ENCODE results near the gene RNF123. TPM values are rescaled to one million over a fixed set of nuclear protein-coding genes. Genes with fewer than 3 reads are reported as not detected.
"Not testable (repeated sequence)": the region's sequence is repeated elsewhere in the genome, so short reads cannot be mapped to it uniquely, and the experiment has no call there.

The RNF123 gene
- total and polyA plus RNA-seq, 4 donors = 34.3 to 104 (median 40.2) TPM

GRCh38 chr3:49688338-49689045 is 865 bp upstream of the RNF123 start:
- H3K4me1 ChIP-seq (ENCODE audit: control insufficient read depth in 4 of 4, insufficient read depth in 4 of 4, low read length in 3 of 4) = peaks cover 8 to 33% (median 26%) of the 10 kb centered on the region in 4 donors
- TF ChIP-seq REST (IDR thresholded peaks at IDR 0.05) (peak; percentile 76), GABPA (IDR thresholded peaks at IDR 0.05 in 1 of 2, conservative IDR thresholded peaks at IDR 0.05 in 1 of 2) (peak in 1 of 2 donors; percentile 81), HNF4G (IDR thresholded peaks at IDR 0.05) (peak; percentile 61), TAF1 (conservative IDR thresholded peaks at IDR 0.05) (peak; percentile 62), YY1 (IDR thresholded peaks at IDR 0.05) (peak; percentile 46), SP1 (IDR thresholded peaks at IDR 0.05) (peak; percentile 82), JUND (IDR thresholded peaks at IDR 0.05) (peak in 1 of 2 donors; percentile 6), RXRA (IDR thresholded peaks at IDR 0.05) (peak; percentile 65 to 67), HNF4A (conservative IDR thresholded peaks at IDR 0.05) (peak; percentile 90 to 91)
- DNase-seq (ENCODE audit: low spot score) = peak; percentile 76
- peaks cover 6 to 10% (median 8%) of the 10 kb centered on the region in 4 donors for H3K36me3 ChIP-seq (ENCODE audit: control insufficient read depth in 4 of 4, insufficient read depth in 3 of 4, low read depth in 1 of 4, low read length in 3 of 4)
- peak overlapping the region; percentile 84 to 99 for H3K9ac ChIP-seq (ENCODE audit: low read depth in 1 of 2, low read length in 2 of 2)
- not testable (repeated sequence) for H3K9me3 ChIP-seq (ENCODE audit: control insufficient read depth in 4 of 4, low read length in 3 of 4); H3K27me3 ChIP-seq (ENCODE audit: control insufficient read depth in 4 of 4, insufficient read depth in 4 of 4, low read length in 3 of 4)
- peak overlapping the region; percentile 88 to 97 for H3K27ac ChIP-seq (ENCODE audit: low read depth in 1 of 2, low read length in 2 of 2)
- WGBS = 37% methylated on average over 7 of the region's 7 CpGs
- H3K4me3 ChIP-seq (ENCODE audit: low read depth in 1 of 3, low read length in 3 of 3) = peak overlapping the region; percentile 86 to 92 (median 92)

DNA sequence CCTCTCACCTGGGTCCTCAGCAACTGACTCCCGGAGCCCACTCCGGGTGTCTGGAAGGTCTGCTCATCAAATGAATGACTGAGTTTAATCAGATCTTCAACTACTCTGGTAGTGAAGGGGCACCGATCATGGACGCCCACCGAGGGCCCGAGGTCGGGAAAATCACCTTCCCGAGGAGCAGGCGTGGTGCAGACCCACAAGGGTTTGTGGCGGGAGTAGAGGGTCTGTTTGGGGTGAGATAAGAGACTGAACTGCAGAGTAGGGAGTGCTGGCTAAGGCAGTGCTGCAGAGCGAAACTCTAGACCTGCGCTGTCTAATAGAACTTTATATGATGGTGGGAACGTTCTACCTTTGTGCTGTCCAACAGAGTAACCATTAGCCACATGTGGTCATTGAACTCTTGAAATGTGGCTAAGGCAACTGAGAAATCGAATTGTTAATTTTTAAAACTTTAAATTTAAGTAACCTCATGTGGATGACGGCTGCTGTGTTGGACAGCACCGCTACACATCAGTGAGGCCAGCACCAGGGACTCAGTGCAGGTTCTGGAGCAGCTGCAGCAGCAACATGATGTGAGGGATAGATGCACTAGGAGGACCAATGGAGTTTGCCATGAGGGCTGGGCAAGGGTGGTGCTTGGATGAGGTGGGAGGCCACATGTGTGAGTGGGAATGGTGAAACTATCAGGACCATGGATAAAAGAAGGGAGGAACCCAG is 709 bp downstream of the RNF123 start:
- Histone ChIP-seq H3K9ac (ENCODE audit: low read depth in 1 of 2, low read length in 2 of 2) (peak overlapping the region; percentile 68 to 99), H3K4me3 (ENCODE audit: low read depth in 1 of 3, low read length in 3 of 3) (peak overlapping the region; percentile 86 to 92 (median 92)), H3K27ac (ENCODE audit: low read depth in 1 of 2, low read length in 2 of 2) (peak overlapping the region; percentile 88 to 97), H3K4me1 (ENCODE audit: control insufficient read depth in 4 of 4, insufficient read depth in 4 of 4, low read length in 3 of 4) (peaks cover 8 to 39% (median 28%) of the 10 kb centered on the region in 4 donors)
- TF ChIP-seq REST (IDR thresholded peaks at IDR 0.05) = peak; percentile 53
- H3K36me3 ChIP-seq (ENCODE audit: control insufficient read depth in 4 of 4, insufficient read depth in 3 of 4, low read depth in 1 of 4, low read length in 3 of 4); H3K27me3 ChIP-seq (ENCODE audit: control insufficient read depth in 4 of 4, insufficient read depth in 4 of 4, low read length in 3 of 4); DNase-seq (ENCODE audit: low spot score); H3K9me3 ChIP-seq (ENCODE audit: control insufficient read depth in 4 of 4, low read length in 3 of 4): not testable (repeated sequence)
- 6% methylated on average over 16 of the region's 16 CpGs for WGBS

- not testable (repeated sequence) for H3K27me3 ChIP-seq (ENCODE audit: control insufficient read depth in 4 of 4, insufficient read depth in 4 of 4, low read length in 3 of 4); H3K9ac ChIP-seq (ENCODE audit: low read depth in 1 of 2, low read length in 2 of 2); H3K9me3 ChIP-seq (ENCODE audit: control insufficient read depth in 4 of 4, low read length in 3 of 4); H3K36me3 ChIP-seq (ENCODE audit: control insufficient read depth in 4 of 4, insufficient read depth in 3 of 4, low read depth in 1 of 4, low read length in 3 of 4); H3K27ac ChIP-seq (ENCODE audit: low read depth in 1 of 2, low read length in 2 of 2); DNase-seq (ENCODE audit: low spot score)
- H3K4me1 ChIP-seq (ENCODE audit: control insufficient read depth in 4 of 4, insufficient read depth in 4 of 4, low read length in 3 of 4) = peaks cover 8 to 39% (median 28%) of the 10 kb centered on the region in 4 donors
- 93% methylated on average over 3 of the region's 3 CpGs for WGBS
- peak overlapping the region in 1 of 3 donors; percentile 13 for H3K4me3 ChIP-seq (ENCODE audit: low read depth in 1 of 3, low read length in 3 of 3)
These were observed 1.5 kb downstream of the RNF123 start for GRCh38 chr3:49690856-49691255.

DNA sequence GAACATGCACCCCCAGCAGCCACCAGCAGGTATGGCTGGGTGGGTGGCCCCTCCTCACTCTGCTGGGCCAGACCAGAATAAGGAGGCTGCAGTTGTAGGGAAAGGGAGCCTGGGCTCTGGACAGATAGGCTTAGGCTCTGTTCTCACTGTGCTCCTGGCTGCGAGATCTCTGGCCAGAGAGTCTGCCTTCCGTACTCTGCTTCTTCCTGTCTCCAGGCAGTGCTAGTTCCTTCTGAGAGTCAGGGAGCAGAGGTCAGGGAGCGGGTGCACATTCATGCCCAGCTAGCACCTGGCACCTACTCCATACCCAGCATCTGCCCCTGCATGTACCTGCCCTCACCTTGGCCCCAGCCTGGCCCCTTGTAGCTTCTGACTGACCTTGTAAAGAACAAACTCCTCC is 2.1 kb downstream of the RNF123 start:
- H3K9me3 ChIP-seq (ENCODE audit: control insufficient read depth in 4 of 4, low read length in 3 of 4); H3K27ac ChIP-seq (ENCODE audit: low read depth in 1 of 2, low read length in 2 of 2); H3K4me3 ChIP-seq (ENCODE audit: low read depth in 1 of 3, low read length in 3 of 3); H3K27me3 ChIP-seq (ENCODE audit: control insufficient read depth in 4 of 4, insufficient read depth in 4 of 4, low read length in 3 of 4); DNase-seq (ENCODE audit: low spot score); H3K9ac ChIP-seq (ENCODE audit: low read depth in 1 of 2, low read length in 2 of 2); H3K36me3 ChIP-seq (ENCODE audit: control insufficient read depth in 4 of 4, insufficient read depth in 3 of 4, low read depth in 1 of 4, low read length in 3 of 4): not testable (repeated sequence)
- peaks cover 6 to 39% (median 28%) of the 10 kb centered on the region in 4 donors for H3K4me1 ChIP-seq (ENCODE audit: control insufficient read depth in 4 of 4, insufficient read depth in 4 of 4, low read length in 3 of 4)
- WGBS = 76% methylated on average over 3 of the region's 3 CpGs
